ENCODE data around the gene TMEM258. TPM values are rescaled to one million over a fixed set of nuclear protein-coding genes. Genes with fewer than 3 reads are reported as not detected.

The TMEM258 gene
- polyA plus RNA-seq, 1 of the 3 experiments (the other 2 are of a cell fraction): 454 TPM

DNA sequence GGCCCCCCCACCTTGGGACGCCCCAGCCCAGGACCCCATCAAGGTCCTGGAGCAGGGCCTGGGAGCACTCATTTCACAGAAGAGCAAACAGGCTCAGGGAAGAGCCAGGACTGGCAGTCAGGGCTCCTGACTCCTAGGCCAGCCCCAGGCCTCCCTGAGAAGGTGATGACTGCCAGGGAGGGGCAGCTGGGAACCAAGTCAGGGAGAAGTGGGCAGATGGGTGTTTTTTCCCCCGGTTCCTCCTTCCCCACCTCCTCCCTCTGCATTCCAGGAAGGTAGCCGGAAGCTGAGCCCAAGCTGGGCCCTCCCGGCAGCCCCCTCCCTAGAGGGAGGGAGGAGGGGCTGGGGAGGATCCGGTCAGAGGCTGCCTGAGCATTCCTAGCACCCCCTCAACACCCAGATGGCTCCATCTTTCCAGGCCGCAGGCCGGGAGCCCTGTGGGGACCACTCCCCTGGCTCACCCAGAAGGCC, 20.4 kb downstream of the TMEM258 start:
- no peaks in the 10 kb centered on the region for H3K27me3 ChIP-seq (ENCODE audit: insufficient read depth)
- TF ChIP-seq FOXM1 (IDR thresholded peaks at IDR 0.05; ENCODE audit: low read depth) (no peak), FOSL2 (IDR thresholded peaks at IDR 0.05; ENCODE audit: borderline replicate concordance, low read depth) (no peak)
- TF ChIP-seq, protein P1, sequence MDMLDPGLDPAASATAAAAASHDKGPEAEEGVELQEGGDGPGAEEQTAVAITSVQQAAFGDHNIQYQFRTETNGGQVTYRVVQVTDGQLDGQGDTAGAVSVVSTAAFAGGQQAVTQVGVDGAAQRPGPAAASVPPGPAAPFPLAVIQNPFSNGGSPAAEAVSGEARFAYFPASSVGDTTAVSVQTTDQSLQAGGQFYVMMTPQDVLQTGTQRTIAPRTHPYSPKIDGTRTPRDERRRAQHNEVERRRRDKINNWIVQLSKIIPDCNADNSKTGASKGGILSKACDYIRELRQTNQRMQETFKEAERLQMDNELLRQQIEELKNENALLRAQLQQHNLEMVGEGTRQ (IDR thresholded peaks at IDR 0.05; ENCODE audit: borderline replicate concordance, low read depth, low read length): no peak
- no peaks in the 10 kb centered on the region for H3F3A ChIP-seq (replicated peaks; ENCODE audit: insufficient read depth)
- H3K79me2 ChIP-seq (ENCODE audit: insufficient read depth): no peaks in the 10 kb centered on the region
- peak overlapping the region in 1 of 2 experiments; percentile 70; a peak in 1 of 4 replicates for H3K27ac ChIP-seq (ENCODE audit: low read depth in 2 of 2, low read length in 1 of 2)
- no peak overlapping the region for H2AFZ ChIP-seq (ENCODE audit: low read depth)
- no peak overlapping the region for H3K9ac ChIP-seq
- CTCF ChIA-PET: interaction anchor here (0.8 to 2.3 kb wide), 7 partner anchors 14 to 81 kb away, joined by 3 to 15 read pairs (median 4); partner anchors contain the start of gene TMEM258
- no peaks in the 10 kb centered on the region for H3K9me2 ChIP-seq
- no peaks in the 10 kb centered on the region for H4K20me1 ChIP-seq (ENCODE audit: insufficient read depth)
- no peak overlapping the region for H3K4me3 ChIP-seq (ENCODE audit: low read depth in 2 of 2, low read length in 1 of 2)
- H3K4me1 ChIP-seq (ENCODE audit: control insufficient read depth in 1 of 2, insufficient read depth in 2 of 2, low read depth in 1 of 2, low read length in 1 of 2): peaks cover 0 to 36% of the 10 kb centered on the region in 2 experiments; a peak in 1 of 4 replicates
- 47% methylated on average over 4 of the region's 7 CpGs for WGBS (ENCODE audit: low lambda C conversion rate)
- no peak overlapping the region for H3K4me2 ChIP-seq
- DNase-seq: peak; percentile 72
- H3K9me3 ChIP-seq: no peaks in the 10 kb centered on the region
- H3K36me3 ChIP-seq (replicated peaks in 1 of 2; ENCODE audit: control insufficient read depth in 1 of 2, insufficient read depth in 2 of 2, low read length in 1 of 2): no peaks in the 10 kb centered on the region
- POLR2A ChIA-PET: no interaction called here

DNA sequence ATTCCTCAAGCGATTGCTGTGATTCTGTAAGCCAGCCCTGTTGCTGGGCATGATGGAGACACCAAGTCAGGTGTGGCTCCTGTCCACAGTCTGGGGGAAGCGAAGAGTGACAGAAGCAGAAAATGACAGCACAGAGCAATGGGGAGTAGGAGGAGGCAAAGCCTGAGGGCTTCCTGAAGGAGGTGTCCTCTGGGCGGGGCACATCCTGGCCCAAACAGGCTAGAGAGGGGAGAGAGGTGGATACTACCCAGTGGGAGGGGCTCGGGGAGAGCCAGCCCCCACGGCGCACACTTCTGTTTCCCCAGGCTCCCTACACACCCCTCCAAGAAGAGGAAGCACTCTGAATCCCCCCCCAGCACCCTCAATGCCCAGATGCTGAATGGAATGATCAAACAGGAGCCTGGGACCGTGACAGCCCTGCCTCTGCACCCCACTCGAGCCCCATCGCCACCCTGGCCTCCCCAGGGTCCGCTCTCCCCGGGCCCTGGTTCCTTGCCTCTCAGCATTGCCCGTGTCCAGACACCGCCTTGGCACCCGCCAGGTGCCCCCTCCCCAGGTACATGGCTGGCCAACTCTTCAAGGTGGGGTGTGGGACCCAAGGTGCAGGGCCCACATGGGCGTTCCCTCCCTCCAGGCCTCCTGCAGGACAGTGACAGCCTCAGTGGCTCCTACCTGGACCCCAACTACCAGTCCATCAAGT, 21.1 kb downstream of the TMEM258 start:
- 95% methylated on average over 9 of the region's 15 CpGs for WGBS (ENCODE audit: low lambda C conversion rate)
- ChIA-PET POLR2A (no interaction called here), CTCF (interaction anchor here (0.9 to 2.3 kb wide), 5 partner anchors 9 to 24 kb away, joined by 3 to 15 read pairs (median 4); partner anchors contain the start of gene TMEM258)
- Histone ChIP-seq H3K4me3 (ENCODE audit: low read depth in 2 of 2, low read length in 1 of 2) (no peak overlapping the region), H3K27me3 (ENCODE audit: insufficient read depth) (no peaks in the 10 kb centered on the region), H3K9me3 (no peaks in the 10 kb centered on the region), H3K9ac (no peak overlapping the region), H3K36me3 (replicated peaks in 1 of 2; ENCODE audit: control insufficient read depth in 1 of 2, insufficient read depth in 2 of 2, low read length in 1 of 2) (no peaks in the 10 kb centered on the region), H3F3A (replicated peaks; ENCODE audit: insufficient read depth) (no peaks in the 10 kb centered on the region), H3K4me1 (ENCODE audit: control insufficient read depth in 1 of 2, insufficient read depth in 2 of 2, low read depth in 1 of 2, low read length in 1 of 2) (peaks cover 0 to 36% of the 10 kb centered on the region in 2 experiments; a peak in 1 of 4 replicates), H3K79me2 (ENCODE audit: insufficient read depth) (no peaks in the 10 kb centered on the region), H3K9me2 (no peaks in the 10 kb centered on the region), H2AFZ (ENCODE audit: low read depth) (no peak overlapping the region), H4K20me1 (ENCODE audit: insufficient read depth) (no peaks in the 10 kb centered on the region), H3K4me2 (no peak overlapping the region), H3K27ac (ENCODE audit: low read depth in 2 of 2, low read length in 1 of 2) (peak overlapping the region in 1 of 2 experiments; percentile 70; a peak in 1 of 4 replicates)
- DNase-seq: no peak
- TF ChIP-seq, protein P2, sequence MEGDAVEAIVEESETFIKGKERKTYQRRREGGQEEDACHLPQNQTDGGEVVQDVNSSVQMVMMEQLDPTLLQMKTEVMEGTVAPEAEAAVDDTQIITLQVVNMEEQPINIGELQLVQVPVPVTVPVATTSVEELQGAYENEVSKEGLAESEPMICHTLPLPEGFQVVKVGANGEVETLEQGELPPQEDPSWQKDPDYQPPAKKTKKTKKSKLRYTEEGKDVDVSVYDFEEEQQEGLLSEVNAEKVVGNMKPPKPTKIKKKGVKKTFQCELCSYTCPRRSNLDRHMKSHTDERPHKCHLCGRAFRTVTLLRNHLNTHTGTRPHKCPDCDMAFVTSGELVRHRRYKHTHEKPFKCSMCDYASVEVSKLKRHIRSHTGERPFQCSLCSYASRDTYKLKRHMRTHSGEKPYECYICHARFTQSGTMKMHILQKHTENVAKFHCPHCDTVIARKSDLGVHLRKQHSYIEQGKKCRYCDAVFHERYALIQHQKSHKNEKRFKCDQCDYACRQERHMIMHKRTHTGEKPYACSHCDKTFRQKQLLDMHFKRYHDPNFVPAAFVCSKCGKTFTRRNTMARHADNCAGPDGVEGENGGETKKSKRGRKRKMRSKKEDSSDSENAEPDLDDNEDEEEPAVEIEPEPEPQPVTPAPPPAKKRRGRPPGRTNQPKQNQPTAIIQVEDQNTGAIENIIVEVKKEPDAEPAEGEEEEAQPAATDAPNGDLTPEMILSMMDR (IDR thresholded peaks at IDR 0.05): no peak
- TF ChIP-seq MEF2A (IDR thresholded peaks at IDR 0.05; ENCODE audit: borderline replicate concordance, low read depth) (no peak), GATA2 (CRISPR knock-in tag; IDR thresholded peaks at IDR 0.05) (no peak), TEAD4 (IDR thresholded peaks at IDR 0.05; ENCODE audit: borderline replicate concordance, insufficient read depth) (no peak), FOSL2 (IDR thresholded peaks at IDR 0.05; ENCODE audit: borderline replicate concordance, low read depth) (no peak), FOXM1 (IDR thresholded peaks at IDR 0.05; ENCODE audit: low read depth) (no peak), ELF1 (IDR thresholded peaks at IDR 0.05) (no peak), POLR2AphosphoS5 (IDR thresholded peaks at IDR 0.05; ENCODE audit: low read depth, low read length) (no peak)
- TF ChIP-seq, protein P3, sequence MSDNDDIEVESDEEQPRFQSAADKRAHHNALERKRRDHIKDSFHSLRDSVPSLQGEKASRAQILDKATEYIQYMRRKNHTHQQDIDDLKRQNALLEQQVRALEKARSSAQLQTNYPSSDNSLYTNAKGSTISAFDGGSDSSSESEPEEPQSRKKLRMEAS (IDR thresholded peaks at IDR 0.05; ENCODE audit: low read depth): no peak
- TF ChIP-seq, protein P4, sequence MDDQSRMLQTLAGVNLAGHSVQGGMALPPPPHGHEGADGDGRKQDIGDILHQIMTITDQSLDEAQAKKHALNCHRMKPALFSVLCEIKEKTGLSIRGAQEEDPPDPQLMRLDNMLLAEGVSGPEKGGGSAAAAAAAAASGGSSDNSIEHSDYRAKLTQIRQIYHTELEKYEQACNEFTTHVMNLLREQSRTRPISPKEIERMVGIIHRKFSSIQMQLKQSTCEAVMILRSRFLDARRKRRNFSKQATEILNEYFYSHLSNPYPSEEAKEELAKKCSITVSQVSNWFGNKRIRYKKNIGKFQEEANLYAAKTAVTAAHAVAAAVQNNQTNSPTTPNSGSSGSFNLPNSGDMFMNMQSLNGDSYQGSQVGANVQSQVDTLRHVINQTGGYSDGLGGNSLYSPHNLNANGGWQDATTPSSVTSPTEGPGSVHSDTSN (IDR thresholded peaks at IDR 0.05): no peak

All from SK-N-SH (cell line).